Activated effector memory CD4-positive, alpha-beta T cell treated with anti-CD3 and anti-CD28 coated beads, Interleukin-2, amount 50 U/mL, for 16 hours (primary cell): ENCODE data around the gene MRTFB.
"Not testable (repeated sequence)": the region's sequence is repeated elsewhere in the genome, so short reads cannot be mapped to it uniquely, and the experiment has no call there.

ENCODE experiments used
- DNase-seq: peaks from one replicate; pipeline ENCODE4 v3.0.0-alpha.2; 2020

The MRTFB gene

DNA sequence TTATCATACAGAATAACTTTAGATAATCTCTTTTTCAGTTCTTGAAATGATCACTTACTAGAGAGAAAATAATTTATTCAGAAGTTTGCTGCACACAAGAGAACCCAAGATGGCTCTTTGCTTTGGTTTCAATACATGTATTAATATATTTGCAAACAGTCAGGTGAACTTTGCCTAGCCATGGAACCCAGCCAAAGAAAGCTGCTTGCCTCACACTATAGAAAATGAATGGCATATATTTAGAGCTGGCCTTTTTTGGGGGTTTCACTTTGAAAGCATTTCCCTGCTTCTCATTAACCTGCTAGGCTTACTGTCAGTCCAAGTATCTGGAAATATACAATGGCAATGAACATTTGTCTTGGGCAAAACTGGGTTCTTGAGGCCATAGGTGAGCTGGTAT lies 75.3 kb downstream of the MRTFB start:
- DNase-seq = no peak

DNA sequence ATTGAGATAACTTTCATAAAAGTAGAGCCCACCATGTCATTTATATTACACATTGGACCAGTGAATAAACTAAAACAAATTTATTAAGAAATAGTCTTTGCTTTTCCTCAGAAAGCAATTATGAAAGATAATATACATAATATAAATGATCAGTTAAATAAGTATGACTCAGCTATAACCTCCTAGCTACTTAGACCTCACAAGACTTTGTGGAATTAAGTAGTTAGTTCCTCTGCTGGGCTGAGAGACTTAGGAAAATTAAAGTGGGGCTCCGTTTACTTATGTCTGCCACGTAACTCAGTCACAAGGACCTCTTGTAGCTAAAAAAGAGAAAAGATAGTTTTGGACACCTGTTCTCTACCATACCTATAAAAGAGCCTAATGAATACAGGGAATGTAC lies 76.9 kb downstream of the MRTFB start:
- DNase-seq = no peak

GRCh38 chr16:14148569-14148968 lies 77.5 kb downstream of the MRTFB start:
- no peak for DNase-seq

- DNase-seq = no peak
Observed at GRCh38 chr16:14150796-14151195, 79.7 kb downstream of the MRTFB start.

DNA sequence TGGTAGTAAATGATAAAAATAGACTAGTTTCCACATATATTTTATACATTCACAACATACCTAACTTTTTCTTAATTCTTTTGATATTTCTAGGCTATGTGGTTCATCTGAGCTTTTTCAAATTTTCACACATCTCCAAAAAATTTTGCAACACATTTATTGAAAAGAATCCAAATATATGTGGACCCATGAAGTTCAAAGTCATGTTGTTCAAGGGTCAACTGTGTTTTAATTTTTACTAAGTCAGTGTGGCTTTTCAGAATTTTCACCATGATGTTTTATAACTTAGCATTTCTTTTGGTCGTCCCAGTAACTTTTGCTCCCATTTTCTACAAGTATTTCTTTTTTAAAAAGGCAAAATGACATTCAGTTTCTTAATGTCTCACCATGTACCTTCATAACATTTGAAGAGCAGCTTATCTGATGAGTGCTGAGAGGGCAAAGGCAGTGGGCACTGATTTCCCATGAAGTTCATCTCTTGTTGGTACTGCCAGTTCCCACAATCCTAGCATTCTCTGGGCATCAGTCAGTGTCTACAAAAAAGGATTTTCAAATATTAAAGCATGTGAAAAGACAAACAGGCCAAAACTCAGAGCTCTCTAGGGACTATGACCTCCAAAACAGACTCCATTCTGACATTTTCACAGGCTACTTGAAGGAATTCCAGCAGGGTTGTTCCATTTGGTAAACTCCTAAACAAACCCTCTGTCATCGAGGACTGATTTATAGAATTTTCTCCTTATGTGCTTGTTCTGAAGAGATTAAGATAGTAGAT lies 80.3 kb downstream of the MRTFB start:
- DNase-seq = no peak

GRCh38 chr16:14155572-14156190 lies 84.6 kb downstream of the MRTFB start:
- DNase-seq = no peak

DNA sequence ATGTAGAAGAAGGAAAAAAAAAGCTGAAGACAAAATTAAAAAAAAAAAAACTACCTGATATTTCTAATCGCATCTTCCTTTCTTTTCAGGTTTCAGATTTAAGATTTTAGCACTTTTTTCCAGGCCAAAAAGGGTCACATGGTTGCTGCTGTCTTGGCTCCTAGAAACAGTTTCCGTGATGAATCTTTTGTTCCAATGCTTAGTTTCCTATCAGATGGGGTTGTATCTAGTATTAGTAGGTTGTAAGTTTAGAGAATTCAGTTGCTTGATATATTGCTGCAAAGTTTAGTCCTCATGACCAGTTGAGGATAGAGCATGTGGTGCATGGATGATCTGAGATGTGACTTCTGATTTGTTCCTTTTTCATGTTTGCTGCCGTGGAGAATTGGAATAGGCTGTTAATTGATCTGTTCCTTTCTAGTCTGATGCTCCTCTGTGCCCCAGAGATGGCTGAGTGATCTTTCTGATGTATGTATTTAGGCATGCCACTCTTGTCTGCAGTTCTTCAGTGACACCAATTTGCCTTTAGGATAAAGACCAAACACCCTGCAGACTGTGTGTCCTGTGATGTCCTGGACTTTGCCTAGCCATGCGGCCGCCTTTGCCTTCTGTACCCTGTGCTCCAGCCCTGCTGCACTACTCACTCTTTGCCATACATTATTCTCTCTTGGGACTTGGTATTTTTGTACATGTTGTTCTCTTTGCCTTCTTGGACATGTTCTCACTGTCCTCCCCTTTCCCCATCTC lies 94.0 kb downstream of the MRTFB start:
- no peak for DNase-seq

- no peak for DNase-seq
Observed at GRCh38 chr16:14168146-14168545, 97.0 kb downstream of the MRTFB start.

DNA sequence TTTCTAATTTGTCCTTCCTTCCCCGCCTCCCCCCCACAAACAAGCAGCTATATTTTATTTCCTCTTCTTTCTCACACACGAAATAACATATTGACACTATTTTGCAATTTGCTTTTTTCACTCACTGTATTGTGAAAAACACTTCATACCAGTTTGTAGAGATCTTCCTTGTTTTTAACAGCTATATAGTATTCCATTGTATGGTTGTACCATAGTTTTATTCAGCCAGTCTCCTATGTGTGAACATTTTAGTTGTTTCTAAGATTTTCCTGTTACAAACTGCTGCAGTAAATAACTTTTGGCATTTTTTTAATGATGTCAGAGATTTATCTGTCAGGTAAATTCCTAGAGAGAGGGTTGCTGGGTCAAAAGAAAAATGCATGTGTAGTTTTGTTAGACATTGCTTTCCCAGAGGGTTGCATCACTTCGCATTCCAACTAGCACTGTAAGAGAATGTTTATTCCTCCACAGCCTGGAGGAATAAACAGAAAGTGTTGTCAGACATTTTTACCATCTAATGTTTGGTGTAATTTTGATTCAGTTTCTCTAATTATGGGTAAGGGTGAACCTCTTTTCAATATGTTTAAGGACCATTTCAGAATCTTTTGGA lies 101.2 kb downstream of the MRTFB start:
- DNase-seq = no peak

DNA sequence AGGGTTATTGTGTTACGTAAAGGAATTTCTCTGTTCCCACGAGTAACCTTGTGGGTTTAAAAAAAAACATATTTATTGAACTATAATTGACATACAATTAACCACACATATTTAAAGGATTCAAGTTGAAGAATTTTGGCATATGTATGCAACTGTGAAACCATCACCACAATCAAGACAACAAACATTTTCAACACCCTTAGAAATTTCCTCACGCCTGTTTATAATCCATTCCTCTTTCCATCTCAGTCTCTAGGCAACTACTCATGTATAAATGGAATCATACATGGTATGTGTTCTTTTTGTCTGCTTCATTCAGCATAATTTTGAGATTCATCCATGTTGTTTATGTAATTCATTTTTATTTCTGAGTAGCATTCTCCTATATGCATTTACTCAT lies 104.0 kb downstream of the MRTFB start:
- no peak for DNase-seq

- no peak for DNase-seq
Observed at GRCh38 chr16:14177704-14178103, 106.6 kb downstream of the MRTFB start.

DNA sequence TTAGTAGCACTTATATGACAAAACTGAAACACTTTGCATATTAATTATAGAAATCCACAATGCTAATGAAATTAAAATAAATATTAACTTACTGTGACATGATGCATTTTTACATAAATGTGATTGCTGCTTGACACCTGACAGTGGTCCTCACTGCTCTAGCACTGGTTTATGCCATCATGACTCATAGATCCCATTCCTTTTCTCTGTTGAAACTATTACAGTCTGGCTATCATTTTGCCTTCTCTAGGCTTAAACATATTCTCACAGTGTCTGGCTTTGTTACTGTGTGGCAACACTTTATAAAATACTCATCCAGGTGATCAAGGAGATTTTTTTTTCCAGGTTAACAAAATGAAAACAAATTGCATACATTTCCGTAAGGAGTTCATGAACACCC lies 108.0 kb downstream of the MRTFB start:
- DNase-seq = no peak

GRCh38 chr16:14180481-14180944 lies 109.4 kb downstream of the MRTFB start:
- DNase-seq = no peak

DNA sequence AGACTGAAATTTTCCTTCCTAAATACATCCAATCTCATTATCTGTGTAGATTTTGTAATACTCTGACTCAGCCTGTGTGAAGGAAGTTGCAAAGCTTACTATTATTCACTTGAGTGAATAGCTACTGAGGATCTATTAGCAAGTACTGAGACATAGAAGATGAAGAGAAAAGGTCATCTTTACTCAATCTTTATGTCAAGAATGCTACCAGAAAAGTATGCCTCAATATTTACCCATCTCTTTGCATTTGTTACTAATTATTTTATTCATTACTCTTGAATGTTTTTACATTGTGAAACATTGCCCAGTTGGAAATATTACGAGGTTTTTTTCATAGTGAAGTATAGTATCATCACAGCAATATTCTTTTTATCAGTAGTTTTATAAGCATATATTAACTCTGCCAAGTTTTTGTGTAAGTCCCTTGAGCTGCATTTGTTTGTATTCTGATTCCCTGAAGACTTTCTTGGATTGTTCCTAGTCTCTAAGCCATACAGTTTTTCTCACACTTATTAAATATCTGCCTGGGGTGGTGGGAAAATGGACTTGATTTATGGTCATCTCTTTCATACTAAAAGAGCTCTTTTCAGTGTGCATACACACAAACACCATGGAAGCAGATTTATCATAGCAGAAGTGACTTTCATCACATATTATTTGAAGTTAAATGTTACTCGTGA lies 110.4 kb downstream of the MRTFB start:
- DNase-seq = no peak

DNA sequence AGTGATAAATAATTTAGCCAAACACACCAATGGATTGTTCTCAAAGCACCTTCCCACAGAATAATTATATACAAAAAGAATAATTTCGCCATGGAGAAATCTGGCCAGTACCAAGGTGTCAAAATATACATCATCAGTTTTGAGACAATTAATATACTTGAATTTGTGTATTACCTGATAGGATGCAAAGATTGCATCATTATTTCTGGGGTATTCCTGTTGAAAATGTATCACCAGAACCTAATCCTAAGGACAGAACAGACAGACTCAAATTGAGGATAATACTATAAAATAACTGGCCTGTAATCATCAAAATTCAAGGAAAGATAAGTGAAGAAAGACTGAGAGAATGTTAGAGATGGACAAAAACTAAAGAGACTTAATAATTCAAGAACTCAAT lies 111.9 kb downstream of the MRTFB start:
- DNase-seq = no peak

DNA sequence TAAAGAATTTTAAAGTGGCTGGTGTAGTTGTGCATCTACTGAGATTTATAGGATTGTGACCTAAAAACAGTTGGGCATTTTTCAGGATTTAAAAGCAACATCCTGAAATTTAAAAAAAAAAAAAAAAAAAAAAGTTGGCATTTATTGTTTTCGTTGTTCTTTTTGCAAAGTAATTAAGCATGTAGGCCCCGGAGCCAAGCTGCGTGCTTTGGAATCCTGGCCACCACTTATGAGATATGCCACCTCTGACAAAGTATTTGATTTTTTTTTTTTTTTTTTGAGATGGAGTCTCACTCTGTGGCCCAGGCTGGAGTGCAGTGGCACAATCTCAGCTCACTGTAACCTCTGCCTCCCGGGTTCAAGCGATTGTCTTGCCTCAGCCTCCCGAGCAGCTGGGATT lies 112.8 kb downstream of the MRTFB start:
- DNase-seq = not testable (repeated sequence)

DNA sequence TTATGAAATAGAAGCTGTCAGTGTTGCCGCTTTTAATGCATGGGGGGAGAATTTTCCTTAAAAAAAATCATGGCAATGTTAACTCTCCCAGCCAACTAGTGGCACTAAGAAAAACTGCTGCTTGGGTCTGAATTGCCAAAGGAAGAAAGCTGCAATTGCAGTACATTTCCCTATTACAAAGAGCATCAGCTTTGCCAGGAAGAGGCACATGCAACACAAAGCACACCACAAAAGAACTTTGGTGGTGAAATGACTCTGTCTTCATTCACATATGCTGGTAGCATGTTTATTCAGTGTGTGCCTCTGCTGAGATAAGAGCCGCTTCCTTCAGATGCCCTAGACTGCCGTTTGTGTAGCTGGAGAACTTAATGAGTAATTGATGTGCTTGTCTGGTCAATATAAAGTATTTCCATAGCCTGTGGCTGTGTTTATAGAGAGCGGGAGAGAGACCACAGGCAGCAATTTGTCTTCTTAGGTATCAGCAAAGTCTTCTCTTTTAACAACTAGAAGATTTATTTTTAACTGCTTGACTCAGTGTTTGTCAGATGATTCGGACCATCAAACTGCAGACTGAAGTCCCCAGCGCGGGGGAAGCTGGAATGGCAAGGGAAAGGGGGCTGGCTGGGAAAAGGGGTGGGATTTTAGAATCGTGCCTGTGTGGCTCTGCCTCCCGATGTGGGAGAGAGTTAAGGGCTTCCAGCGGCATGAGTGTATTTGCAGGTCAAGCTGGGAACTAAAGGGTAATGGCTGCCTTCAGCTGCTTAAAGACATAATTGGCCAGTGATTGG lies 115.1 kb downstream of the MRTFB start:
- DNase-seq = no peak

GRCh38 chr16:14186795-14187221 lies 115.7 kb downstream of the MRTFB start:
- no peak for DNase-seq

GRCh38 chr16:14187517-14188338 lies 116.6 kb downstream of the MRTFB start:
- DNase-seq = no peak

GRCh38 chr16:14193316-14193871 lies 122.3 kb downstream of the MRTFB start:
- peak; percentile 64 for DNase-seq

GRCh38 chr16:14194721-14195120 lies 123.6 kb downstream of the MRTFB start:
- no peak for DNase-seq
